GM23338 (cell line): ENCODE measurements around the gene RPN2. TPM values are rescaled to one million over a fixed set of nuclear protein-coding genes. Genes with fewer than 3 reads are reported as not detected.

Experiments used
- ATAC-seq: fragments of 200-7000 bp; cut with Tn5 transposase; 3 replicates; pipeline ENCODE4 v1.9.1; 2020
- DNase-seq: peaks from one replicate; pipeline ENCODE4 v3.0.0-alpha.2; 2015; ENCODE audit warnings: low spot score
- H2AFZ ChIP-seq: fragments of 200-600 bp; sonication (generic); 2 replicates; pipeline ENCODE4 v1.8.0; 2016; ENCODE audit warnings: antibody characterized with exemption, mild to moderate bottlenecking, moderate library complexity
- H3F3A ChIP-seq: fragments of 200-600 bp; sonication (generic); replicated peaks from 2 replicates; pipeline ENCODE4 v1.8.0; 2017; ENCODE audit warnings: antibody characterized with exemption, mixed run types, low read depth
- H3K27ac ChIP-seq: fragments of 200-600 bp; sonication (generic); 2 replicates; pipeline ENCODE4 v1.6.1; 2016; ENCODE audit warnings: low read depth
- H3K27me3 ChIP-seq: fragments of 200-600 bp; sonication (generic); 2 replicates; pipeline ENCODE4 v1.8.0; 2016; ENCODE audit warnings: mild to moderate bottlenecking, mixed run types, moderate library complexity; ENCODE audit not compliant: insufficient read depth
- H3K36me3 ChIP-seq: fragments of 200-600 bp; sonication (generic); 2 replicates; pipeline ENCODE4 v1.8.0; 2016; ENCODE audit warnings: mild to moderate bottlenecking; ENCODE audit not compliant: insufficient read depth
- H3K4me1 ChIP-seq: fragments of 200-600 bp; sonication (generic); 2 replicates; pipeline ENCODE4 v1.8.0; 2016; ENCODE audit warnings: mild to moderate bottlenecking, moderate library complexity; ENCODE audit not compliant: insufficient read depth
- H3K4me2 ChIP-seq: fragments of 200-600 bp; sonication (generic); 2 replicates; pipeline ENCODE4 v1.7.1; 2017; ENCODE audit warnings: mixed run types
- H3K4me3 ChIP-seq: fragments of 200-600 bp; sonication (generic); 2 replicates; pipeline ENCODE4 v1.6.1; 2016; ENCODE audit warnings: mixed run types
- H3K79me2 ChIP-seq: fragments of 200-600 bp; sonication (generic); replicated peaks from 2 replicates; pipeline ENCODE4 v1.8.0; 2017; ENCODE audit warnings: mild to moderate bottlenecking; ENCODE audit not compliant: insufficient read depth
- H3K9me2 ChIP-seq: fragments of 200-600 bp; sonication (generic); 2 replicates; pipeline ENCODE4 v1.8.0; 2017; ENCODE audit not compliant: insufficient read depth
- H4K20me1 ChIP-seq: fragments of 200-600 bp; sonication (generic); replicated peaks from 2 replicates; pipeline ENCODE4 v1.8.0; 2017; ENCODE audit warnings: mild to moderate bottlenecking; ENCODE audit not compliant: insufficient read depth
- H3K27ac Mint-ChIP-seq: 2 replicates; pipeline ENCODE4 v1.8.0; 2020; ENCODE audit warnings: inconsistent platforms, mild to moderate bottlenecking, moderate library complexity, mixed read lengths
- H3K27me3 Mint-ChIP-seq: 3 replicates; pipeline ENCODE4 v1.8.0; 2022; ENCODE audit warnings: low read depth, mild to moderate bottlenecking, moderate library complexity, mixed read lengths, inconsistent platforms; ENCODE audit not compliant: insufficient read depth, poor library complexity
- H3K36me3 Mint-ChIP-seq: 3 replicates; pipeline ENCODE4 v1.8.0; 2021; ENCODE audit warnings: low read depth, mild to moderate bottlenecking, inconsistent platforms, moderate library complexity, mixed read lengths
- H3K4me1 Mint-ChIP-seq: 3 replicates; pipeline ENCODE4 v1.8.0; 2020; ENCODE audit warnings: mild to moderate bottlenecking, inconsistent platforms, mixed read lengths
- H3K4me3 Mint-ChIP-seq: 3 replicates; pipeline ENCODE4 v1.8.0; 2021; ENCODE audit warnings: moderate library complexity, mild to moderate bottlenecking, inconsistent platforms, mixed read lengths
- H3K9me3 Mint-ChIP-seq: 3 replicates; pipeline ENCODE4 v1.8.0; 2020; ENCODE audit warnings: moderate library complexity, mild to moderate bottlenecking, inconsistent platforms, mixed read lengths
- CREB1 ChIP-seq: fragments of 250-450 bp; sonication (Bioruptor Pico); IDR thresholded peaks from 2 replicates; pipeline ENCODE4 v1.5.0; 2020; ENCODE audit warnings: low read depth, mild to moderate bottlenecking, moderate library complexity
- EZH2 ChIP-seq: fragments of 200-600 bp; sonication (generic); IDR thresholded peaks from one replicate; pipeline ENCODE4 v1.8.0; 2017; ENCODE audit warnings: antibody characterized with exemption, mild to moderate bottlenecking, low read depth; ENCODE audit not compliant: unreplicated experiment
- JUNB ChIP-seq: IDR thresholded peaks from one replicate; pipeline ENCODE4 v1.6.1; 2016; ENCODE audit warnings: antibody characterized with exemption; ENCODE audit not compliant: unreplicated experiment
- NANOG ChIP-seq: IDR thresholded peaks from 2 replicates; pipeline ENCODE4 v1.6.1; 2016; ENCODE audit warnings: antibody characterized with exemption, borderline replicate concordance
- STAT1 ChIP-seq: IDR thresholded peaks from one replicate; pipeline ENCODE4 v1.6.1; 2016; ENCODE audit warnings: antibody characterized with exemption; ENCODE audit not compliant: unreplicated experiment
- ZNF114 ChIP-seq: fragments of 250-450 bp; sonication (Bioruptor Pico); IDR thresholded peaks from 2 replicates; pipeline ENCODE4 v1.5.0; 2020; ENCODE audit warnings: mild to moderate bottlenecking, moderate library complexity
- ZNF331 ChIP-seq: fragments of 250-450 bp; sonication (Bioruptor Pico); IDR thresholded peaks from 2 replicates; pipeline ENCODE4 v1.5.0; 2020; ENCODE audit warnings: low read depth, mild to moderate bottlenecking, moderate library complexity
- polyA plus RNA-seq: library from polyadenylated mRNA; unstranded; fragments of >200 nt; fragmentation: Nextera tagmentation; extraction: Ambion mirVana; gene quantifications from 2 replicates; pipeline ENCODE4 v1.2.1, GENCODE V29; 2016
- total RNA-seq: library from RNA; depleted of rRNA; stranded (reverse); fragments of >200 nt; shearing (Covaris generic); gene quantifications from 2 replicates; pipeline ENCODE4 v1.2.3, GENCODE V29; 2014
- TF ChIP-seq, protein P1 (sequence below): fragments of 250-450 bp; sonication (Bioruptor Pico); IDR thresholded peaks from 2 replicates; pipeline ENCODE4 v1.5.0; 2020; ENCODE audit warnings: mild to moderate bottlenecking, moderate library complexity
- TF ChIP-seq, protein P2 (sequence below): IDR thresholded peaks from one replicate; pipeline ENCODE4 v1.6.1; 2018; ENCODE audit warnings: antibody characterized with exemption; ENCODE audit not compliant: unreplicated experiment
- TF ChIP-seq, protein P3 (sequence below), 2 experiments: fragments of 200-600 bp in 1 of 2; sonication (generic) in 1 of 2; conservative IDR thresholded peaks; 2 replicates each; pipeline versions ENCODE4 v1.5.1 to v1.6.1; 2016 to 2017; ENCODE audit warnings: antibody characterized with exemption in 2 of 2, low read depth in 2 of 2, mild to moderate bottlenecking in 2 of 2, moderate library complexity in 1 of 2

RPN2 gene
- total and polyA plus RNA-seq, 2 experiments from 2014 or later, result 244 to 302 TPM

DNA sequence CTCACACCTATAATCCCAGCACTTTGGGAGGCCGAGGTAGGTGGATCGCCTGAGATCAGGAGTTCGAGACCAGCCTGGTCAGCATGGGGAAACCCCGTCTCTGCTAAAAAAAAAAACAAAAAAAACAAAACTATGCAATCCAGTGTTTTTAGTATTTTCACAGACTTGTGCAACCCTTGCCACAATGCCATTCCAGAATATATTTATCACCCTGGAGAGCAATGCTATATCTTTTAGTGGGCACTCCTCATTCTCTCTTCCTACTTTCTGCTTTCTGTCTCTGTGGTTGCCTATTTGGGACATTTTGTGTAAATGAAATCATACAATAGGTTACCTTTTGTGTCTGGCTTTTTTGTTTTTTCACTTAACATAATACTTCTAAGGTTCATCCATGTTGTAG is 39.3 kb downstream of the RPN2 start (continued):
- TF ChIP-seq, protein P1, sequence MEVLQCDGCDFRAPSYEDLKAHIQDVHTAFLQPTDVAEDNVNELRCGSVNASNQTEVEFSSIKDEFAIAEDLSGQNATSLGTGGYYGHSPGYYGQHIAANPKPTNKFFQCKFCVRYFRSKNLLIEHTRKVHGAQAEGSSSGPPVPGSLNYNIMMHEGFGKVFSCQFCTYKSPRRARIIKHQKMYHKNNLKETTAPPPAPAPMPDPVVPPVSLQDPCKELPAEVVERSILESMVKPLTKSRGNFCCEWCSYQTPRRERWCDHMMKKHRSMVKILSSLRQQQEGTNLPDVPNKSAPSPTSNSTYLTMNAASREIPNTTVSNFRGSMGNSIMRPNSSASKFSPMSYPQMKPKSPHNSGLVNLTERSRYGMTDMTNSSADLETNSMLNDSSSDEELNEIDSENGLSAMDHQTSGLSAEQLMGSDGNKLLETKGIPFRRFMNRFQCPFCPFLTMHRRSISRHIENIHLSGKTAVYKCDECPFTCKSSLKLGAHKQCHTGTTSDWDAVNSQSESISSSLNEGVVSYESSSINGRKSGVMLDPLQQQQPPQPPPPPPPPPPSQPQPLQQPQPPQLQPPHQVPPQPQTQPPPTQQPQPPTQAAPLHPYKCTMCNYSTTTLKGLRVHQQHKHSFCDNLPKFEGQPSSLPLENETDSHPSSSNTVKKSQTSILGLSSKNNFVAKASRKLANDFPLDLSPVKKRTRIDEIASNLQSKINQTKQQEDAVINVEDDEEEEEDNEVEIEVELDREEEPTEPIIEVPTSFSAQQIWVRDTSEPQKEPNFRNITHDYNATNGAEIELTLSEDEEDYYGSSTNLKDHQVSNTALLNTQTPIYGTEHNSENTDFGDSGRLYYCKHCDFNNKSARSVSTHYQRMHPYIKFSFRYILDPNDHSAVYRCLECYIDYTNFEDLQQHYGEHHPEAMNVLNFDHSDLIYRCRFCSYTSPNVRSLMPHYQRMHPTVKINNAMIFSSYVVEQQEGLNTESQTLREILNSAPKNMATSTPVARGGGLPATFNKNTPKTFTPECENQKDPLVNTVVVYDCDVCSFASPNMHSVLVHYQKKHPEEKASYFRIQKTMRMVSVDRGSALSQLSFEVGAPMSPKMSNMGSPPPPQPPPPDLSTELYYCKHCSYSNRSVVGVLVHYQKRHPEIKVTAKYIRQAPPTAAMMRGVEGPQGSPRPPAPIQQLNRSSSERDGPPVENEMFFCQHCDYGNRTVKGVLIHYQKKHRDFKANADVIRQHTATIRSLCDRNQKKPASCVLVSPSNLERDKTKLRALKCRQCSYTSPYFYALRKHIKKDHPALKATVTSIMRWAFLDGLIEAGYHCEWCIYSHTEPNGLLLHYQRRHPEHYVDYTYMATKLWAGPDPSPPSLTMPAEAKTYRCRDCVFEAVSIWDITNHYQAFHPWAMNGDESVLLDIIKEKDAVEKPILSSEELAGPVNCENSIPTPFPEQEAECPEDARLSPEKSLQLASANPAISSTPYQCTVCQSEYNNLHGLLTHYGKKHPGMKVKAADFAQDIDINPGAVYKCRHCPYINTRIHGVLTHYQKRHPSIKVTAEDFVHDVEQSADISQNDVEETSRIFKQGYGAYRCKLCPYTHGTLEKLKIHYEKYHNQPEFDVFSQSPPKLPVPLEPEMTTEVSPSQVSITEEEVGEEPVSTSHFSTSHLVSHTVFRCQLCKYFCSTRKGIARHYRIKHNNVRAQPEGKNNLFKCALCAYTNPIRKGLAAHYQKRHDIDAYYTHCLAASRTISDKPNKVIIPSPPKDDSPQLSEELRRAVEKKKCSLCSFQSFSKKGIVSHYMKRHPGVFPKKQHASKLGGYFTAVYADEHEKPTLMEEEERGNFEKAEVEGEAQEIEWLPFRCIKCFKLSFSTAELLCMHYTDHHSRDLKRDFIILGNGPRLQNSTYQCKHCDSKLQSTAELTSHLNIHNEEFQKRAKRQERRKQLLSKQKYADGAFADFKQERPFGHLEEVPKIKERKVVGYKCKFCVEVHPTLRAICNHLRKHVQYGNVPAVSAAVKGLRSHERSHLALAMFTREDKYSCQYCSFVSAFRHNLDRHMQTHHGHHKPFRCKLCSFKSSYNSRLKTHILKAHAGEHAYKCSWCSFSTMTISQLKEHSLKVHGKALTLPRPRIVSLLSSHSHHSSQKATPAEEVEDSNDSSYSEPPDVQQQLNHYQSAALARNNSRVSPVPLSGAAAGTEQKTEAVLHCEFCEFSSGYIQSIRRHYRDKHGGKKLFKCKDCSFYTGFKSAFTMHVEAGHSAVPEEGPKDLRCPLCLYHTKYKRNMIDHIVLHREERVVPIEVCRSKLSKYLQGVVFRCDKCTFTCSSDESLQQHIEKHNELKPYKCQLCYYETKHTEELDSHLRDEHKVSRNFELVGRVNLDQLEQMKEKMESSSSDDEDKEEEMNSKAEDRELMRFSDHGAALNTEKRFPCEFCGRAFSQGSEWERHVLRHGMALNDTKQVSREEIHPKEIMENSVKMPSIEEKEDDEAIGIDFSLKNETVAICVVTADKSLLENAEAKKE (CRISPR knock-in tag), result no peak
- no peak for TF ChIP-seq STAT1

DNA sequence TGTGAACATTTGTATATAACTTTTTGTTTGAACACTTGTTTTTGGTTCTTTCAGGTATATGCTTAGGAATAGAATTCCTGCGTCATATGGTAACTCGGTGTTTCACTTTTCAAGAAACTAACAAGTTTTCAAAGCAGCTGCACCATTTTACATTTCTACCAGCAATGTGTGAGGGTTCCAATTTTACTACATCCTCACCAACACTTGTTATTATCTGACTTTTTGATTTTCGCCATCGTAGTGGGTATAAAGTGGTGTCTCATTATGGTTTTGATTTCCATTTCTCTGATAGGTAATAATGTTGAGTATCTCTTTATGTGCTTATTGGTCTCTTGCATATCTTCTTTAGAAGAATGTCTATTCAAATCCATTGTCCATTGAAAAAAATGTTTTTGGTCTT is 39.8 kb downstream of the RPN2 start:
- Histone ChIP-seq H3K36me3 (peaks cover 33% of the 10 kb centered on the region), H3K4me2 (no peak overlapping the region), H2AFZ (no peak overlapping the region), H3K9me2 (no peaks in the 10 kb centered on the region), H4K20me1 (peaks cover 12% of the 10 kb centered on the region; the same call in 1 of the 2 replicates), H3K4me1 (0 out of 2 replicates have a peak, but pooled peaks cover 7% of the 10 kb centered on the region), H3K4me3 (no peak overlapping the region), H3K79me2 (peaks cover 50% of the 10 kb centered on the region), H3K27me3 (no peaks in the 10 kb centered on the region), H3K27ac (peak overlapping the region; percentile 9; the same call in 1 of the 2 replicates), H3F3A (no peaks in the 10 kb centered on the region; the same call in 1 of the 2 replicates)
- ATAC-seq (no peak), DNase-seq (no peak)
- Mint-ChIP-seq H3K4me1 (peaks cover 26% of the 10 kb centered on the region), H3K9me3 (no peaks in the 10 kb centered on the region), H3K4me3 (no peak overlapping the region), H3K27ac (no peak overlapping the region), H3K36me3 (peaks cover 73% of the 10 kb centered on the region), H3K27me3 (peaks cover 7% of the 10 kb centered on the region)
- TF ChIP-seq CREB1 (no peak), JUNB (no peak), NANOG (no peak), EZH2 (no peak), ZNF114 (no peak), ZNF331 (CRISPR knock-in tag) (no peak), STAT1 (no peak)
- TF ChIP-seq, protein P2, sequence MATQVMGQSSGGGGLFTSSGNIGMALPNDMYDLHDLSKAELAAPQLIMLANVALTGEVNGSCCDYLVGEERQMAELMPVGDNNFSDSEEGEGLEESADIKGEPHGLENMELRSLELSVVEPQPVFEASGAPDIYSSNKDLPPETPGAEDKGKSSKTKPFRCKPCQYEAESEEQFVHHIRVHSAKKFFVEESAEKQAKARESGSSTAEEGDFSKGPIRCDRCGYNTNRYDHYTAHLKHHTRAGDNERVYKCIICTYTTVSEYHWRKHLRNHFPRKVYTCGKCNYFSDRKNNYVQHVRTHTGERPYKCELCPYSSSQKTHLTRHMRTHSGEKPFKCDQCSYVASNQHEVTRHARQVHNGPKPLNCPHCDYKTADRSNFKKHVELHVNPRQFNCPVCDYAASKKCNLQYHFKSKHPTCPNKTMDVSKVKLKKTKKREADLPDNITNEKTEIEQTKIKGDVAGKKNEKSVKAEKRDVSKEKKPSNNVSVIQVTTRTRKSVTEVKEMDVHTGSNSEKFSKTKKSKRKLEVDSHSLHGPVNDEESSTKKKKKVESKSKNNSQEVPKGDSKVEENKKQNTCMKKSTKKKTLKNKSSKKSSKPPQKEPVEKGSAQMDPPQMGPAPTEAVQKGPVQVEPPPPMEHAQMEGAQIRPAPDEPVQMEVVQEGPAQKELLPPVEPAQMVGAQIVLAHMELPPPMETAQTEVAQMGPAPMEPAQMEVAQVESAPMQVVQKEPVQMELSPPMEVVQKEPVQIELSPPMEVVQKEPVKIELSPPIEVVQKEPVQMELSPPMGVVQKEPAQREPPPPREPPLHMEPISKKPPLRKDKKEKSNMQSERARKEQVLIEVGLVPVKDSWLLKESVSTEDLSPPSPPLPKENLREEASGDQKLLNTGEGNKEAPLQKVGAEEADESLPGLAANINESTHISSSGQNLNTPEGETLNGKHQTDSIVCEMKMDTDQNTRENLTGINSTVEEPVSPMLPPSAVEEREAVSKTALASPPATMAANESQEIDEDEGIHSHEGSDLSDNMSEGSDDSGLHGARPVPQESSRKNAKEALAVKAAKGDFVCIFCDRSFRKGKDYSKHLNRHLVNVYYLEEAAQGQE, result no peak
- TF ChIP-seq, protein P3, sequence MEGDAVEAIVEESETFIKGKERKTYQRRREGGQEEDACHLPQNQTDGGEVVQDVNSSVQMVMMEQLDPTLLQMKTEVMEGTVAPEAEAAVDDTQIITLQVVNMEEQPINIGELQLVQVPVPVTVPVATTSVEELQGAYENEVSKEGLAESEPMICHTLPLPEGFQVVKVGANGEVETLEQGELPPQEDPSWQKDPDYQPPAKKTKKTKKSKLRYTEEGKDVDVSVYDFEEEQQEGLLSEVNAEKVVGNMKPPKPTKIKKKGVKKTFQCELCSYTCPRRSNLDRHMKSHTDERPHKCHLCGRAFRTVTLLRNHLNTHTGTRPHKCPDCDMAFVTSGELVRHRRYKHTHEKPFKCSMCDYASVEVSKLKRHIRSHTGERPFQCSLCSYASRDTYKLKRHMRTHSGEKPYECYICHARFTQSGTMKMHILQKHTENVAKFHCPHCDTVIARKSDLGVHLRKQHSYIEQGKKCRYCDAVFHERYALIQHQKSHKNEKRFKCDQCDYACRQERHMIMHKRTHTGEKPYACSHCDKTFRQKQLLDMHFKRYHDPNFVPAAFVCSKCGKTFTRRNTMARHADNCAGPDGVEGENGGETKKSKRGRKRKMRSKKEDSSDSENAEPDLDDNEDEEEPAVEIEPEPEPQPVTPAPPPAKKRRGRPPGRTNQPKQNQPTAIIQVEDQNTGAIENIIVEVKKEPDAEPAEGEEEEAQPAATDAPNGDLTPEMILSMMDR (conservative IDR thresholded peaks at IDR 0.05; ENCODE audit: low read depth in 2 of 2), result no peak
